ENCODE data around the gene C6orf136.

C6orf136 gene

GRCh38 chr6:30686908-30687658, 40.1 kb downstream of the C6orf136 start:
- DNase-seq (ENCODE audit: low read depth in 2 of 2): peak; percentile 83

GRCh38 chr6:30687659-30688431, 40.9 kb downstream of the C6orf136 start:
- DNase-seq (ENCODE audit: low read depth in 2 of 2): no peak

GRCh38 chr6:30688569-30688968, 41.6 kb downstream of the C6orf136 start:
- DNase-seq (ENCODE audit: low read depth in 2 of 2): no peak

- no peak for DNase-seq (ENCODE audit: low read depth in 2 of 2)
Observed at GRCh38 chr6:30689022-30689865, 42.3 kb downstream of the C6orf136 start.

- DNase-seq (ENCODE audit: low read depth in 2 of 2): no peak
Observed at GRCh38 chr6:30689985-30690384, 43.1 kb downstream of the C6orf136 start.

DNA sequence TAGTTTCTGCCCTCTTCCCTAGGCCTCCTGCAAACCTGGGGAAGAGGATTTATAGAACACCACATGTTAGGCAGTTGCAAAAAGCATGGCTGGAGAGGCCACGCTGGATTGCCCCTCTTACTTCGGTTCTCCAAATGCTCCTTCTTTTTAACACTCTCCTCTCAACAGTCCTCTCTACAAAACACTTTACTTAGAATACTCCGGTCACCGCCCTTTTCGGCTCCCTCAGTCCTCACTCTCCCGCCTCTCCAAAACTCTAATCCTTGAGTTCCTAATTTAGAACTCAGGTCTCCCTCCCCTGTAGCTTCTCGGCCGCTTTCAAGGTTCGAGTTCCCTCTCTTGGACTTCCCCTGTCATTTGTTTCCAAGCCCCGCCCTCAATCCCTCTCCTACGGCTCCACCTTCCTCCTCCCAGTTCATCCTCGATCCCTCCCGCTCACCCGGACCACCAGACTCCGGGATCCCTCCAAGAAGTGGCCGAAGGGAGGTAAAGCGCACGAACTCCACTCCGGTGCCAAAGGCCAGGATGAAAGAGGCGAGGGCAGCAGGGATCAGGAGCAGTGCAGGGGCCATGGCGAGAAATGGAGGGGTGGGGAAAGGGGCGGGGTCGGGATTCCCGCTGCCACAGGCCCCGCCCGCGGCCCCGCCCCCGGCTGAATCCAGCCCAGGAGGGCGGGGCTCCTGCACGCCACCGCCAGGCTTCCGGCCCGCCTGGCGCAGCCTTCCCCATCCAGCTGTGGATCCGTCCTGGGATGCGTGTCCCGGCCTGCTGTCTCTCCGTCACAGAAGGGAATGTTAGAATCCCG, 43.7 kb downstream of the C6orf136 start, which contains the start of gene NRM:
TSS of gene NRM (minus strand) at position 582 of the 805 bp plus-strand sequence. CDS start at position 572, 10 bp downstream.
- peak; percentile 64 to 71 for DNase-seq (ENCODE audit: low read depth in 2 of 2)

- DNase-seq (ENCODE audit: low read depth in 2 of 2): no peak
Observed at GRCh38 chr6:30691208-30691847, 44.4 kb downstream of the C6orf136 start.

GRCh38 chr6:30696432-30696831, 49.5 kb downstream of the C6orf136 start:
- no peak for DNase-seq (ENCODE audit: low read depth in 2 of 2)

GRCh38 chr6:30700340-30700739, 53.4 kb downstream of the C6orf136 start:
- DNase-seq (ENCODE audit: low read depth in 2 of 2): no peak
